CD4-positive, alpha-beta T cell treated with Interleukin-6 at 100 ng/mL for 8 hours (primary cell): ENCODE measurements around the gene PHLDB2.
A peak's percentile ranks its signal among the peaks of the same experiment; 100 is the strongest.

Experiments used
- DNase-seq: peaks from one replicate; pipeline ENCODE4 v3.0.0-alpha.2; 2020; ENCODE audit warnings: mixed read lengths, low spot score

Gene PHLDB2

GRCh38 chr3:111851511-111851954 lies 7.5 kb upstream of the PHLDB2 start:
- no peak for DNase-seq

- no peak for DNase-seq
These were observed 6.5 kb upstream of the PHLDB2 start for GRCh38 chr3:111852540-111852939.

- DNase-seq: no peak
These were observed 6.0 kb upstream of the PHLDB2 start for GRCh38 chr3:111853068-111853467.

GRCh38 chr3:111854990-111855389 lies 4.1 kb upstream of the PHLDB2 start:
- DNase-seq: no peak

- DNase-seq: no peak
These were observed 2.6 kb upstream of the PHLDB2 start for GRCh38 chr3:111856501-111856900.

GRCh38 chr3:111857474-111857873 lies 1.6 kb upstream of the PHLDB2 start:
- DNase-seq: no peak

- DNase-seq: no peak
These were observed 423 bp upstream of the PHLDB2 start for GRCh38 chr3:111858642-111859041.

GRCh38 chr3:111859974-111860859 lies 1.2 kb downstream of the PHLDB2 start:
- peak; percentile 68 for DNase-seq

- DNase-seq: no peak
These were observed 2.3 kb downstream of the PHLDB2 start for GRCh38 chr3:111861391-111861790.

GRCh38 chr3:111862415-111862814 lies 3.4 kb downstream of the PHLDB2 start:
- DNase-seq: no peak

- no peak for DNase-seq
These were observed 3.9 kb downstream of the PHLDB2 start for GRCh38 chr3:111862974-111863373.

GRCh38 chr3:111863942-111864694 lies 5.1 kb downstream of the PHLDB2 start:
- DNase-seq: no peak

GRCh38 chr3:111864821-111865656 lies 6.0 kb downstream of the PHLDB2 start:
- no peak for DNase-seq

- DNase-seq: no peak
These were observed 8.9 kb downstream of the PHLDB2 start for GRCh38 chr3:111867889-111868426.

- no peak for DNase-seq
These were observed 11.6 kb downstream of the PHLDB2 start for GRCh38 chr3:111870620-111871019.

- DNase-seq: no peak
These were observed 13.0 kb downstream of the PHLDB2 start for GRCh38 chr3:111871809-111872623.

GRCh38 chr3:111872979-111873378 lies 13.9 kb downstream of the PHLDB2 start:
- no peak for DNase-seq

- no peak for DNase-seq
These were observed 15.2 kb downstream of the PHLDB2 start for GRCh38 chr3:111874177-111874820.

GRCh38 chr3:111881480-111881879 lies 22.4 kb downstream of the PHLDB2 start:
- DNase-seq: no peak

- DNase-seq: no peak
These were observed 23.1 kb downstream of the PHLDB2 start for GRCh38 chr3:111882194-111882593.

- no peak for DNase-seq
These were observed 23.7 kb downstream of the PHLDB2 start for GRCh38 chr3:111882799-111883198.
